ENCODE results near the gene TXNDC12.

The TXNDC12 gene

DNA sequence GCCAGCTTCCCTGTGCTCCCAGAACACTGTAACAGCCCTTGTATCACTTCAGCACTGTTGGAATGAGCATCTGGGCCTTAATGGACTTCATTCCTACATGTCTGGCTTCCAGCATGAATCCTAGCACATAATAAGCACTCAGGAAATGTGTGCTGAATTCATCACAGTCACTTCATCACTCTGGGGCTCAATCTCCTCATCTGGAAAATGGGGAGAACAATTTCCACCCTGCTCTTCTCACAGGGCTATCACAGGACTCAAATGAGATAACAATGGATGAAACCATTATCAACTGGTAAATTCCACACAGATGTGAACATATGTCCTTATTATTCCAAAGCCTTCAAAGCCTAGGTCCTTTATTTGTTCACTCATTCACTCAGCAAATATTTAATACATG lies 76.9 kb downstream of the TXNDC12 start:
- TF ChIP-seq, protein P1, sequence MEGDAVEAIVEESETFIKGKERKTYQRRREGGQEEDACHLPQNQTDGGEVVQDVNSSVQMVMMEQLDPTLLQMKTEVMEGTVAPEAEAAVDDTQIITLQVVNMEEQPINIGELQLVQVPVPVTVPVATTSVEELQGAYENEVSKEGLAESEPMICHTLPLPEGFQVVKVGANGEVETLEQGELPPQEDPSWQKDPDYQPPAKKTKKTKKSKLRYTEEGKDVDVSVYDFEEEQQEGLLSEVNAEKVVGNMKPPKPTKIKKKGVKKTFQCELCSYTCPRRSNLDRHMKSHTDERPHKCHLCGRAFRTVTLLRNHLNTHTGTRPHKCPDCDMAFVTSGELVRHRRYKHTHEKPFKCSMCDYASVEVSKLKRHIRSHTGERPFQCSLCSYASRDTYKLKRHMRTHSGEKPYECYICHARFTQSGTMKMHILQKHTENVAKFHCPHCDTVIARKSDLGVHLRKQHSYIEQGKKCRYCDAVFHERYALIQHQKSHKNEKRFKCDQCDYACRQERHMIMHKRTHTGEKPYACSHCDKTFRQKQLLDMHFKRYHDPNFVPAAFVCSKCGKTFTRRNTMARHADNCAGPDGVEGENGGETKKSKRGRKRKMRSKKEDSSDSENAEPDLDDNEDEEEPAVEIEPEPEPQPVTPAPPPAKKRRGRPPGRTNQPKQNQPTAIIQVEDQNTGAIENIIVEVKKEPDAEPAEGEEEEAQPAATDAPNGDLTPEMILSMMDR (IDR thresholded peaks at IDR 0.05; ENCODE audit: control insufficient read depth, extremely low read depth, insufficient read depth), result no peak
- no peak for DNase-seq (ENCODE audit: low read depth)

DNA sequence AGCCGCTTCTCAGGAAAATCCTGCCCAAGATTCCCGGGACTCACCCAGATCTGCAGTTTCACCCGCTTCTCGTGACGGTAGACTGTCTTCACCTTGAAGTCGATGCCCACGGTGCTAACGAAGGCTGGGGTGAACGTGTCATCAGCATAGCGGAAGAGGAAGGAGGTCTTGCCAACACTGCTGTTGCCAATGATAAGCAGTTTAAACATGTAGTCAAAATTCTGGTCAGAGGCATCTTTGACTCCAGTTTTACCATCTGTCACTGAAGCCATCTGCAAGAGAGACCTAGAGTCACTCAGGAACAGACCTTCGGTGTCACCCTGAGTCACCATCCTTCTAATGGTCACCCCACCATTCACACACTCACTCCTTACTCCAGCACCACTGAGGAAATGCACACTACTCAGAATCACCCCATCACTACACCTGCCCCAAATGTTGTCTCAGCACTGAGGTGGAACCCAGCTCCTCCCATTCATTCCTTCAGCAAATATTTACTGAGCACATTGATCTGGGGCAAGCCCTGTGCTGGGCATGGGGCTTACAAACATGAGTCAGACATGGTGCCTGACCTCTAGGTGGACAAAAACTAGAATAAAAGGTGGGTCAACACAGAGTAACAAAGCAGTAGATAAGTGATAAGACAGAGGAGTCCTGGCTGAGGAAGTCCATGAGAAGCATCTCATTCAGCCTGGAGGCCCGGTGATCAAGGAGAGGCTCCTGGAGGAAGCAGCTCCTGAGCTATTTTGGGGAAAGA lies 78.0 kb downstream of the TXNDC12 start:
- no peak for DNase-seq (ENCODE audit: low read depth)
- H3K4me3 ChIP-seq (ENCODE audit: low read depth, low read length), result no peak overlapping the region
- TF ChIP-seq, protein P1 (IDR thresholded peaks at IDR 0.05; ENCODE audit: control insufficient read depth, extremely low read depth, insufficient read depth), result no peak

More for the DNA sequence above, 76.9 kb downstream of the TXNDC12 start:
- H3K4me3 ChIP-seq (ENCODE audit: low read depth, low read length), result no peak overlapping the region

DNA sequence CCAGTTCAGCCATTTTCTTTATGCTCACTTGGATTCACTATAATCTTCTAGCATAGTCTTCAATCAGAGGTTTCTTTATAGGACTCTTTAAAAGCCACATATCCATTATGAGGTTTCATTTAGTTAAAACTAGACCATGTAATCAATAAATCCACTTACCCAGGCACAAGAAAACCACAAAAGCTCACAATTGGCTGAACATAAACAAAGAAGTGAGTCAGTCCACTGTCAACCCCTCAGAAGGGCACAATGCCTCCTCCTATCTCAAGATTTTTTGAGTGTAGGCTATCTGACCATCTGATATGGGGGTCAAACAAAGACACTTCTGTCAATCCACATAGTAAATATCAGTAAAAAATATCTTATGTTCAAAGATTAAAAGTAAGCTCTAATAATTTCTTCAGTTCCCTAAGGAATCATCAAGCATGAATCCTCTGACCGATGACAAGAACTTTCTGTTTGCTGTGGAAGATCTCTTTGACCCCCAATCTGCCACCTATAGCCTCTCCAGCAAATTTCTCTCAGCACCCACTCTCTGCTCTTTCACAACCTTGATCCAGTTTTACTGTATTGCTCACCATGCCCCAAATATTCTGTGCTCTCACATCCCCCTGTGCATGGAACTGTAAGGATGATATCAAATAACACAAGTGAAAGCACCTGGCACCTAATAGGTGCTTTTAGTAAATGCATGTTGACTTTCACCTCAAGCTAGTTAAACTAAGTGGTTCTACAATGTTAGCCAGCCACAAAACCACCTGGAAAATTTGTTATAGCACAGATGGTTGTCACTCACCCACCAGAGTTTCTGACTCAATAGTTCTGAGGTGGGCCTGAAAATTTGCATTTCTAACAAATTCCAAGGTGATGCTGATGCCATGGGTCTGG lies 81.2 kb downstream of the TXNDC12 start:
- H3K4me3 ChIP-seq (ENCODE audit: low read depth, low read length), result no peak overlapping the region
- TF ChIP-seq, protein P1 (IDR thresholded peaks at IDR 0.05; ENCODE audit: control insufficient read depth, extremely low read depth, insufficient read depth), result no peak
- no peak for DNase-seq (ENCODE audit: low read depth)
